Measurements from ENCODE around the gene NKAIN2. TPM values are rescaled to one million over a fixed set of nuclear protein-coding genes. Genes with fewer than 3 reads are reported as not detected.

NKAIN2 gene
- total RNA-seq, 1 donor: under 0.01 TPM

- TF ChIP-seq CTCF (IDR thresholded peaks at IDR 0.05; ENCODE audit: insufficient read depth, low read length): no peak
- H3K4me3 ChIP-seq (ENCODE audit: low read depth, low read length): no peak overlapping the region
- no peak for DNase-seq (ENCODE audit: low read depth)
Observed at GRCh38 chr6:124755321-124755720, 951.7 kb downstream of the NKAIN2 start.

DNA sequence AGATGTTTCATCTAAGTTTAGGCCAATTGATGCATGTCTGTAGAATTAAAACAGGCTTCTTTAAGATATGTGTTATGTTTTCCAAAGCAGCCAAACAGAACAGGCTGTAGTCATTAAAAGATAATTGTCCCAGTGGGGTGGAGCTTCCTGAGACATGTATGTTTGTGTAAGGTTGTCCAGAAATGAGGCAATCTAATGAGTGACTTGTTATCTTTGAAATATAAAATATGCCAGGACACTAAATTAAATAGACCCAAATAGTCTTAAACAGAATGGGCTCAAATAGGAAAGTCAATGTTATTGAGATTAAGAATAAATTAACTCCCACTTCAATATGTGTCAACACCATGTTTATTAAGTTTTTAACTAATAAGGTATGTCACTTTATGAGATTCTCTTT lies 953.9 kb downstream of the NKAIN2 start:
- H3K4me3 ChIP-seq (ENCODE audit: low read depth, low read length): no peak overlapping the region
- no peak for DNase-seq (ENCODE audit: low read depth)
- no peak for TF ChIP-seq CTCF (IDR thresholded peaks at IDR 0.05; ENCODE audit: insufficient read depth, low read length)

- DNase-seq (ENCODE audit: low read depth): no peak
- no peak overlapping the region for H3K4me3 ChIP-seq (ENCODE audit: low read depth, low read length)
- no peak for TF ChIP-seq CTCF (IDR thresholded peaks at IDR 0.05; ENCODE audit: insufficient read depth, low read length)
Observed at GRCh38 chr6:124758663-124759062, 955.0 kb downstream of the NKAIN2 start.

GRCh38 chr6:124765280-124765679 lies 961.6 kb downstream of the NKAIN2 start:
- TF ChIP-seq CTCF (IDR thresholded peaks at IDR 0.05; ENCODE audit: insufficient read depth, low read length): no peak
- no peak overlapping the region for H3K4me3 ChIP-seq (ENCODE audit: low read depth, low read length)
- DNase-seq (ENCODE audit: low read depth): no peak

GRCh38 chr6:124768224-124768623 lies 964.6 kb downstream of the NKAIN2 start:
- no peak for DNase-seq (ENCODE audit: low read depth)
- no peak for TF ChIP-seq CTCF (IDR thresholded peaks at IDR 0.05; ENCODE audit: insufficient read depth, low read length)
- H3K4me3 ChIP-seq (ENCODE audit: low read depth, low read length): no peak overlapping the region

- DNase-seq (ENCODE audit: low read depth): no peak
- H3K4me3 ChIP-seq (ENCODE audit: low read depth, low read length): no peak overlapping the region
- no peak for TF ChIP-seq CTCF (IDR thresholded peaks at IDR 0.05; ENCODE audit: insufficient read depth, low read length)
Observed at GRCh38 chr6:124769811-124770544, 966.3 kb downstream of the NKAIN2 start.

DNA sequence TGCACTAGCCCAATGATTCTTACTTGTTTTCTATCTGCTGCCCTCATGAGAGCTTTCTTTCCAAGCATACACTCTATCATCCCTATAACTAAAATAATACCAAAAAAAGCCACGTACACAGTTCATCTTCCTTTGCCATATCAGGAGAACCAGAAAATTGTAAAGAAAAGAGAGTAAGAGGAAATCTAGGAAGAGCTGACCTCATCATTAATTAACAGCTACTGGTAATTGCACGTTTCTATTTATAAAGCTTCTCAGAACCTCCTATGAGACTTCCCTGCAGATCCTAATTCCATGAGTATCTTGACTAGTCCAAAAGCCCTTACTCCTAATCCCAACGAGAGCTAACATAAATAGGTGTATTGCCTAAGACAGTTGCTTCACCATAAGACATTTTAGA lies 967.1 kb downstream of the NKAIN2 start:
- no peak for TF ChIP-seq CTCF (IDR thresholded peaks at IDR 0.05; ENCODE audit: insufficient read depth, low read length)
- DNase-seq (ENCODE audit: low read depth): no peak
- no peak overlapping the region for H3K4me3 ChIP-seq (ENCODE audit: low read depth, low read length)

Data from fibroblast of the aortic adventitia (primary cell).